ENCODE results near the gene AP1M1.
"Not testable (repeated sequence)": the region's sequence is repeated elsewhere in the genome, so short reads cannot be mapped to it uniquely, and the experiment has no call there.

The AP1M1 gene

GRCh38 chr19:16175954-16176353, 21.8 kb upstream of the AP1M1 start:
- Histone ChIP-seq H3K27me3 (ENCODE audit: control insufficient read depth, low read length) (no peaks in the 10 kb centered on the region), H3K27ac (ENCODE audit: low read depth, low read length) (no peak overlapping the region), H3K79me2 (ENCODE audit: control insufficient read depth, low read length) (no peaks in the 10 kb centered on the region), H3K36me3 (ENCODE audit: control insufficient read depth, low read length) (no peaks in the 10 kb centered on the region), H3K4me2 (ENCODE audit: low read length) (no peak overlapping the region), H3F3A (ENCODE audit: control insufficient read depth, insufficient read depth) (no peaks in the 10 kb centered on the region; the same call in 1 of the 2 replicates), H3K9me2 (replicated peaks; ENCODE audit: control insufficient read depth, low read length) (no peaks in the 10 kb centered on the region), H3K4me3 (ENCODE audit: low read length) (no peak overlapping the region), H3K4me1 (ENCODE audit: control insufficient read depth, low read length) (peaks cover 5% of the 10 kb centered on the region; the same call in 1 of the 2 replicates), H4K20me1 (ENCODE audit: control insufficient read depth, insufficient read depth, low read depth, low read length) (no peaks in the 10 kb centered on the region), H3K9me3 (ENCODE audit: control insufficient read depth, insufficient read depth, low read length) (no peaks in the 10 kb centered on the region)
- TF ChIP-seq CTCF (IDR thresholded peaks at IDR 0.05; ENCODE audit: low read depth, low read length, poor library complexity, severe bottlenecking): no peak
- TF ChIP-seq EZH2phosphoT487 (IDR thresholded peaks at IDR 0.05; ENCODE audit: borderline replicate concordance, low read length): no peak

- not testable (repeated sequence) for H3K4me2 ChIP-seq (ENCODE audit: low read length); H3K9me3 ChIP-seq (ENCODE audit: control insufficient read depth, insufficient read depth, low read length); H3K9me2 ChIP-seq (replicated peaks; ENCODE audit: control insufficient read depth, low read length); H3K36me3 ChIP-seq (ENCODE audit: control insufficient read depth, low read length); H3K27me3 ChIP-seq (ENCODE audit: control insufficient read depth, low read length); H4K20me1 ChIP-seq (ENCODE audit: control insufficient read depth, insufficient read depth, low read depth, low read length); H3K4me3 ChIP-seq (ENCODE audit: low read length); H3K27ac ChIP-seq (ENCODE audit: low read depth, low read length); H3F3A ChIP-seq (ENCODE audit: control insufficient read depth, insufficient read depth); H3K79me2 ChIP-seq (ENCODE audit: control insufficient read depth, low read length)
- peaks cover 24% of the 10 kb centered on the region for H3K4me1 ChIP-seq (ENCODE audit: control insufficient read depth, low read length)
Measured at GRCh38 chr19:16178866-16179265, 18.8 kb upstream of the AP1M1 start.

- TF ChIP-seq CTCF (IDR thresholded peaks at IDR 0.05; ENCODE audit: low read depth, low read length, poor library complexity, severe bottlenecking) (no peak), EZH2phosphoT487 (IDR thresholded peaks at IDR 0.05; ENCODE audit: borderline replicate concordance, low read length) (no peak)
- H3K27ac ChIP-seq (ENCODE audit: low read depth, low read length): no peak overlapping the region
- no peaks in the 10 kb centered on the region for H3K9me2 ChIP-seq (replicated peaks; ENCODE audit: control insufficient read depth, low read length)
- H3K4me2 ChIP-seq (ENCODE audit: low read length): no peak overlapping the region
- peaks cover 4% of the 10 kb centered on the region; the same call in 1 of the 2 replicates for H3F3A ChIP-seq (ENCODE audit: control insufficient read depth, insufficient read depth)
- H3K36me3 ChIP-seq (ENCODE audit: control insufficient read depth, low read length): peaks cover 3% of the 10 kb centered on the region
- no peaks in the 10 kb centered on the region for H4K20me1 ChIP-seq (ENCODE audit: control insufficient read depth, insufficient read depth, low read depth, low read length)
- peaks cover 4% of the 10 kb centered on the region for H3K79me2 ChIP-seq (ENCODE audit: control insufficient read depth, low read length)
- H3K4me1 ChIP-seq (ENCODE audit: control insufficient read depth, low read length): peaks cover 30% of the 10 kb centered on the region
- no peak overlapping the region for H3K4me3 ChIP-seq (ENCODE audit: low read length)
- no peaks in the 10 kb centered on the region for H3K9me3 ChIP-seq (ENCODE audit: control insufficient read depth, insufficient read depth, low read length)
- no peaks in the 10 kb centered on the region for H3K27me3 ChIP-seq (ENCODE audit: control insufficient read depth, low read length)
Measured at GRCh38 chr19:16180611-16181010, 17.1 kb upstream of the AP1M1 start.

- H3K9me2 ChIP-seq (replicated peaks; ENCODE audit: control insufficient read depth, low read length): no peaks in the 10 kb centered on the region
- no peaks in the 10 kb centered on the region for H3K27me3 ChIP-seq (ENCODE audit: control insufficient read depth, low read length)
- H3K4me2 ChIP-seq (ENCODE audit: low read length): peak overlapping the region; percentile 63
- H3K79me2 ChIP-seq (ENCODE audit: control insufficient read depth, low read length): peaks cover 29% of the 10 kb centered on the region
- no peaks in the 10 kb centered on the region for H3K9me3 ChIP-seq (ENCODE audit: control insufficient read depth, insufficient read depth, low read length)
- H4K20me1 ChIP-seq (ENCODE audit: control insufficient read depth, insufficient read depth, low read depth, low read length): no peaks in the 10 kb centered on the region
- H3K4me1 ChIP-seq (ENCODE audit: control insufficient read depth, low read length): peaks cover 34% of the 10 kb centered on the region
- peaks cover 29% of the 10 kb centered on the region for H3K36me3 ChIP-seq (ENCODE audit: control insufficient read depth, low read length)
- no peak overlapping the region for H3K27ac ChIP-seq (ENCODE audit: low read depth, low read length)
- H3K4me3 ChIP-seq (ENCODE audit: low read length): peak overlapping the region; percentile 96
- no peak for TF ChIP-seq CTCF (IDR thresholded peaks at IDR 0.05; ENCODE audit: low read depth, low read length, poor library complexity, severe bottlenecking)
- TF ChIP-seq EZH2phosphoT487 (IDR thresholded peaks at IDR 0.05; ENCODE audit: borderline replicate concordance, low read length): no peak
- 0 out of 2 replicates have a peak, but pooled peaks cover 4% of the 10 kb centered on the region for H3F3A ChIP-seq (ENCODE audit: control insufficient read depth, insufficient read depth)
Measured at GRCh38 chr19:16184665-16185122, 13.0 kb upstream of the AP1M1 start.
